ENCODE results near the gene SH3BP5L. TPM values are rescaled to one million over a fixed set of nuclear protein-coding genes. Genes with fewer than 3 reads are reported as not detected.

Gene SH3BP5L
- total and polyA plus RNA-seq, 2 of the 13 experiments (the other 11 are each of a cell fraction or from before 2014, with no cell fraction given) = 10.3 to 14.9 TPM

DNA sequence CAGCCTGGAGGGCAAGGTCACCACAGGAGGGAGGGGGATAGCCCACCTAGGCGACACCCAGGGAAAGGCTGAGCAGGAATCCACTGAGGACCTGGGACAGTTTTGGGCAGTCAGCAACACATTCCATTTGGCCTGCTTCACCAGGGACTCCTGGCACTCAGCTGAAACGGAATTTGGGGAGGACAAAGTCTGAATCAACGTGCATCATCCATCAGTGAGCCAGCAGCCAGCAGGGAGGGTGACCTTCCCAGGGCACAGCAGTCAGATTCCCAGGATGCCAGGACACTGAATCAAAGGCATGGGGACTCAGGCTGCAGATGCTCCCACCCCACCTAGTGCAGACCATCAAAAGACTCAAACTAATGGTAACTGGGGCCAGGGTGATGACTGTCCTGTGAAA, 4.6 kb downstream of the SH3BP5L start:
- Histone ChIP-seq H4K20me1 (ENCODE audit: insufficient read depth, low read length) (no peaks in the 10 kb centered on the region), H3K9ac (ENCODE audit: insufficient read depth, low read depth, low read length) (no peak overlapping the region; the same call in 1 of the 2 replicates), H3K27me3 (ENCODE audit: control insufficient read depth in 1 of 2, insufficient read depth in 2 of 2, low read length in 2 of 2) (no peaks in the 10 kb centered on the region; a peak in 1 of 5 replicates), H2AFZ (ENCODE audit: low read length) (no peak overlapping the region), H3K9me3 (ENCODE audit: low read length) (no peaks in the 10 kb centered on the region), H3K4me2 (ENCODE audit: low read depth, low read length) (no peak overlapping the region), H3K79me2 (ENCODE audit: insufficient read depth, low read length) (peaks cover 43% of the 10 kb centered on the region), H3K36me3 (replicated peaks in 1 of 2; ENCODE audit: control insufficient read depth in 1 of 2, insufficient read depth in 2 of 2, low read length in 2 of 2) (peaks cover 9 to 51% of the 10 kb centered on the region in 2 experiments), H3K4me1 (ENCODE audit: insufficient read depth, low read length) (peaks cover 51% of the 10 kb centered on the region), H3K27ac (ENCODE audit: extremely low read length, insufficient read depth, low read length) (no peak overlapping the region), H3K4me3 (replicated peaks in 1 of 3; ENCODE audit: insufficient read depth in 1 of 3, low read depth in 2 of 3, low read length in 3 of 3) (no peak overlapping the region)
- ChIA-PET CTCF (ENCODE audit: low intra/inter-chr PET ratio, low total read pairs) (no interaction called here), POLR2A (no interaction called here)
- intact Hi-C loops (cut with micrococcal nuclease; ENCODE audit: unreplicated experiment) = no loop called here
- FAIRE-seq (no peak), ATAC-seq (peak; percentile 8), DNase-seq (ENCODE audit: low spot score) (peak; percentile 51)
- WGBS (ENCODE audit: low lambda C conversion rate) = 71% methylated on average over 2 of the region's 3 CpGs
- TF ChIP-seq FOSL2 (CRISPR knock-in tag; IDR thresholded peaks at IDR 0.05) = peak; percentile 75
- TF ChIP-seq TEAD3 (CRISPR knock-in tag; optimal IDR thresholded peaks at IDR 0.05; ENCODE audit: borderline replicate concordance) = peak; percentile 66
- TF ChIP-seq, protein P1, sequence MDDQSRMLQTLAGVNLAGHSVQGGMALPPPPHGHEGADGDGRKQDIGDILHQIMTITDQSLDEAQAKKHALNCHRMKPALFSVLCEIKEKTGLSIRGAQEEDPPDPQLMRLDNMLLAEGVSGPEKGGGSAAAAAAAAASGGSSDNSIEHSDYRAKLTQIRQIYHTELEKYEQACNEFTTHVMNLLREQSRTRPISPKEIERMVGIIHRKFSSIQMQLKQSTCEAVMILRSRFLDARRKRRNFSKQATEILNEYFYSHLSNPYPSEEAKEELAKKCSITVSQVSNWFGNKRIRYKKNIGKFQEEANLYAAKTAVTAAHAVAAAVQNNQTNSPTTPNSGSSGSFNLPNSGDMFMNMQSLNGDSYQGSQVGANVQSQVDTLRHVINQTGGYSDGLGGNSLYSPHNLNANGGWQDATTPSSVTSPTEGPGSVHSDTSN (CRISPR knock-in tag; IDR thresholded peaks at IDR 0.05; ENCODE audit: borderline replicate concordance) = no peak
- no peak for TF ChIP-seq ZNF558 (CRISPR knock-in tag; IDR thresholded peaks at IDR 0.05; ENCODE audit: borderline replicate concordance)
- no TSS peak for BruUV-seq (replicated peaks)
- in situ Hi-C loops (cut with HindIII; ENCODE audit: extremely low pct_ligation_motif_present, low pct_unique_long_range_greater_than_20kb) = no loop called here

DNA sequence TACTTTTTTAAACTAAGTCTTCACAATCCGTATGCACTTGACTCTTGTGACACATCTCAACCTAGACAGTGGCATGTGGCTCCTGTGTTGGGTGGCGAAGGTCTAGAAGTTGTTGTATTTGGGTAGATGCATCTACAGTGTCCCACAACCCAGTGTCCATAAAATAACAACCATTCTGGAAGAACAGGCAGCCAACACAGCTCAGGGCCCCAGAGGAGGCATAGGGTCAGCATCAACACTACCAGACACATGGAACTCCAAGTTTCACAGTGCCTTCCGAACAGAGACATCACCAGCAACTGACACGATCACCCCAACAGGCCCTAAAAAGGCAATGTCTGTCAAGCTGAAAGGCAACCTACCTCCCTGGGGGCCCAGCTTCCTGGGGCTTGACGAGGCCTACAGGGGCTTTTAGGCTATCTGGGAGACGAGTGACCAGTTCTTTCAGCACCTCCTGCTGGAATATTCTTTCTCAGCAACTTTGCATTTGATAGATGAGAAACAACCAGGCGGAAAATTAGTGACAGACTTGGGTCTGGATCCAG, 5.6 kb downstream of the SH3BP5L start:
- H3K4me2 ChIP-seq (ENCODE audit: low read depth, low read length) = no peak overlapping the region
- no TSS peak for BruUV-seq (replicated peaks)
- H3K9ac ChIP-seq (ENCODE audit: insufficient read depth, low read depth, low read length) = no peak overlapping the region
- WGBS (ENCODE audit: low lambda C conversion rate) = over 99% methylated on average over 5 of the region's 7 CpGs
- no peak for ATAC-seq
- no peaks in the 10 kb centered on the region for H3K27me3 ChIP-seq (ENCODE audit: control insufficient read depth in 1 of 2, insufficient read depth in 2 of 2, low read length in 2 of 2)
- intact Hi-C loops (cut with micrococcal nuclease; ENCODE audit: unreplicated experiment) = no loop called here
- no peaks in the 10 kb centered on the region for H4K20me1 ChIP-seq (ENCODE audit: insufficient read depth, low read length)
- POLR2A ChIA-PET = no interaction called here
- H3K4me3 ChIP-seq (replicated peaks in 1 of 3; ENCODE audit: insufficient read depth in 1 of 3, low read depth in 2 of 3, low read length in 3 of 3) = no peak overlapping the region
- peaks cover 51% of the 10 kb centered on the region for H3K4me1 ChIP-seq (ENCODE audit: insufficient read depth, low read length)
- in situ Hi-C loops (cut with HindIII; ENCODE audit: extremely low pct_ligation_motif_present, low pct_unique_long_range_greater_than_20kb) = no loop called here
- no peak for FAIRE-seq
- H3K9me3 ChIP-seq (ENCODE audit: low read length) = no peaks in the 10 kb centered on the region
- peaks cover 37% of the 10 kb centered on the region for H3K79me2 ChIP-seq (ENCODE audit: insufficient read depth, low read length)
- CTCF ChIA-PET (ENCODE audit: low intra/inter-chr PET ratio, low total read pairs) = no interaction called here
- no peak for DNase-seq (ENCODE audit: low spot score)
- H3K36me3 ChIP-seq (replicated peaks in 1 of 2; ENCODE audit: control insufficient read depth in 1 of 2, insufficient read depth in 2 of 2, low read length in 2 of 2) = peaks cover 12 to 60% of the 10 kb centered on the region in 2 experiments
- no peak overlapping the region for H3K27ac ChIP-seq (ENCODE audit: extremely low read length, insufficient read depth, low read length)
- TF ChIP-seq ZMYM3 (CRISPR knock-in tag; IDR thresholded peaks at IDR 0.05) = no peak
- no peak for TF ChIP-seq MXD4 (CRISPR knock-in tag; IDR thresholded peaks at IDR 0.05)
- TF ChIP-seq, protein P2, sequence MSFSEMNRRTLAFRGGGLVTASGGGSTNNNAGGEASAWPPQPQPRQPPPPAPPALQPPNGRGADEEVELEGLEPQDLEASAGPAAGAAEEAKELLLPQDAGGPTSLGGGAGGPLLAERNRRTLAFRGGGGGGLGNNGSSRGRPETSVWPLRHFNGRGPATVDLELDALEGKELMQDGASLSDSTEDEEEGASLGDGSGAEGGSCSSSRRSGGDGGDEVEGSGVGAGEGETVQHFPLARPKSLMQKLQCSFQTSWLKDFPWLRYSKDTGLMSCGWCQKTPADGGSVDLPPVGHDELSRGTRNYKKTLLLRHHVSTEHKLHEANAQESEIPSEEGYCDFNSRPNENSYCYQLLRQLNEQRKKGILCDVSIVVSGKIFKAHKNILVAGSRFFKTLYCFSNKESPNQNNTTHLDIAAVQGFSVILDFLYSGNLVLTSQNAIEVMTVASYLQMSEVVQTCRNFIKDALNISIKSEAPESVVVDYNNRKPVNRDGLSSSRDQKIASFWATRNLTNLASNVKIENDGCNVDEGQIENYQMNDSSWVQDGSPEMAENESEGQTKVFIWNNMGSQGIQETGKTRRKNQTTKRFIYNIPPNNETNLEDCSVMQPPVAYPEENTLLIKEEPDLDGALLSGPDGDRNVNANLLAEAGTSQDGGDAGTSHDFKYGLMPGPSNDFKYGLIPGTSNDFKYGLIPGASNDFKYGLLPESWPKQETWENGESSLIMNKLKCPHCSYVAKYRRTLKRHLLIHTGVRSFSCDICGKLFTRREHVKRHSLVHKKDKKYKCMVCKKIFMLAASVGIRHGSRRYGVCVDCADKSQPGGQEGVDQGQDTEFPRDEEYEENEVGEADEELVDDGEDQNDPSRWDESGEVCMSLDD (CRISPR knock-in tag; IDR thresholded peaks at IDR 0.05; ENCODE audit: borderline replicate concordance) = no peak
- no peak for TF ChIP-seq EED (CRISPR knock-in tag; IDR thresholded peaks at IDR 0.05)
- no peak for TF ChIP-seq ADNP (CRISPR knock-in tag; IDR thresholded peaks at IDR 0.05)
- TF ChIP-seq NFYB (CRISPR knock-in tag; IDR thresholded peaks at IDR 0.05) = no peak
- H2AFZ ChIP-seq (ENCODE audit: low read length) = no peak overlapping the region
